ACC112 (cell line): ENCODE results near the gene OCA2.
"Not testable (repeated sequence)": the region's sequence is repeated elsewhere in the genome, so short reads cannot be mapped to it uniquely, and the experiment has no call there.

Experiments used
- H2AFZ ChIP-seq: fragments of 200-600 bp; sonication (generic); one replicate; pipeline ENCODE4 v1.6.0; 2017; ENCODE audit warnings: antibody characterized with exemption, low read length; ENCODE audit not compliant: unreplicated experiment
- H3K27ac ChIP-seq: fragments of 200-600 bp; sonication (generic); 2 replicates; pipeline ENCODE4 v1.5.1; 2014; ENCODE audit warnings: low read depth, mild to moderate bottlenecking, antibody characterized with exemption, low read length, moderate library complexity
- H3K27me3 ChIP-seq: fragments of 200-600 bp; sonication (generic); 2 replicates; pipeline ENCODE4 v1.6.1; 2014; ENCODE audit warnings: mild to moderate bottlenecking, antibody characterized with exemption, low read length, moderate library complexity, mixed read lengths; ENCODE audit not compliant: insufficient read depth
- H3K36me3 ChIP-seq: fragments of 200-600 bp; sonication (generic); 2 replicates; pipeline ENCODE4 v1.6.1; 2016; ENCODE audit warnings: mild to moderate bottlenecking, antibody characterized with exemption, low read length, moderate library complexity, mixed read lengths; ENCODE audit not compliant: insufficient read depth
- H3K4me1 ChIP-seq: fragments of 200-600 bp; sonication (generic); one replicate; pipeline ENCODE4 v1.6.1; 2016; ENCODE audit warnings: low read length, mixed read lengths; ENCODE audit not compliant: insufficient read depth, unreplicated experiment, control insufficient read depth
- H3K4me3 ChIP-seq: fragments of 200-600 bp; sonication (generic); 2 replicates; pipeline ENCODE4 v1.5.1; 2014; ENCODE audit warnings: mild to moderate bottlenecking, low read depth, low read length
- H3K79me2 ChIP-seq: fragments of 200-600 bp; sonication (generic); one replicate; pipeline ENCODE4 v1.6.0; 2016; ENCODE audit warnings: low read length; ENCODE audit not compliant: control insufficient read depth, unreplicated experiment, insufficient read depth

Gene OCA2

DNA sequence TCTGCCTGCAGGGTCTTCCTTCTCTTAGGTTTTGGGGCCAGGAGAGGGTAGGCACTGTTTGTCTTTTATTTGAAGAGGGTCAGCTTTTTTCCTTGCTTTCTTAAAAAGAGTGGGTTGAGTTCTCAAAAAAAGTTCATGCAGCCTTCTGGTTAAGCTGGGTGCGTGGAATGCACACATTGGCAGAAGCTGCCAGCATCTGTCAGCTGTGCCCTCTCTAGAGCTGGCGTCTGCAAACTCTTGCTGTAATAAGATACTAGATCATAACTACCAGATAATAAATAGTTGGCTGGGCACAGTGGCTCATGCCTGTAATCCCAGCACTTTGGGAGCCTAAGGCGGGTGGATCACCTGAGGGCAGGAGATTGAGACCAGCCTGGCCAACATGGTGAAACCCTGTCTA is 373.4 kb downstream of the OCA2 start:
- no peaks in the 10 kb centered on the region for H3K79me2 ChIP-seq
- H3K27me3 ChIP-seq: no peaks in the 10 kb centered on the region
- no peaks in the 10 kb centered on the region for H3K4me1 ChIP-seq

GRCh38 chr15:27723821-27724220 is 375.3 kb downstream of the OCA2 start:
- no peaks in the 10 kb centered on the region for H3K27me3 ChIP-seq
- H3K36me3 ChIP-seq: no peaks in the 10 kb centered on the region
- no peaks in the 10 kb centered on the region for H3K79me2 ChIP-seq
- no peak overlapping the region for H2AFZ ChIP-seq
- H3K27ac ChIP-seq: no peak overlapping the region
- H3K4me1 ChIP-seq: no peaks in the 10 kb centered on the region
- H3K4me3 ChIP-seq: no peak overlapping the region

More for the DNA sequence above, 373.4 kb downstream of the OCA2 start:
- Histone ChIP-seq H3K4me3 (no peak overlapping the region), H2AFZ (no peak overlapping the region), H3K36me3 (no peaks in the 10 kb centered on the region), H3K27ac (no peak overlapping the region)

- no peaks in the 10 kb centered on the region for H3K27me3 ChIP-seq
- H3K4me3 ChIP-seq: no peak overlapping the region
- H3K79me2 ChIP-seq: no peaks in the 10 kb centered on the region
- H3K27ac ChIP-seq: no peak overlapping the region
- no peaks in the 10 kb centered on the region for H3K4me1 ChIP-seq
- no peaks in the 10 kb centered on the region for H3K36me3 ChIP-seq
- no peak overlapping the region for H2AFZ ChIP-seq
Observed at GRCh38 chr15:27722102-27722501, 377.0 kb downstream of the OCA2 start.

DNA sequence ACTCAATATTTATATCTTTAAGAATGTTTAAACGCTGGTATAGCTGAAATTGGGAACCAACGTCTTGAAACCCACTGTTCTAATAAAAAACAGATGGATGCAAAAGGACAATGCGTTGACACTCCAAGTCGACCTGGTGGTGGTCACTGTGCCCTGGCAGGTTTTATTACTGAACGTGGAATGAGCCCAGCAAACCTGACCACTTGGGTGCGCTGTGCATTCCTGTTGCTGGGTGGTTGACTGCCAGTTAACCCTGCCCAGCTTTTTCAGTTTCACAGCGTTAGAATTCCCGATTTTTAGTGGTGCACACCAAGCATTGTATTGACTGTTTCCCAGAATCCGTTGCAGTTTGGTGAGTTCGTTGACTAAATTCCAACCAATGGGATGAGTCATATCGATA is 384.4 kb downstream of the OCA2 start:
- Histone ChIP-seq H3K4me1 (no peaks in the 10 kb centered on the region), H3K36me3 (no peaks in the 10 kb centered on the region), H3K4me3 (no peak overlapping the region), H3K79me2 (no peaks in the 10 kb centered on the region), H3K27ac (no peak overlapping the region), H3K27me3 (no peaks in the 10 kb centered on the region), H2AFZ (no peak overlapping the region)

- H2AFZ ChIP-seq, H3K27me3 ChIP-seq, H3K4me1 ChIP-seq, H3K27ac ChIP-seq, H3K4me3 ChIP-seq, H3K36me3 ChIP-seq, H3K79me2 ChIP-seq: not testable (repeated sequence)
Observed at GRCh38 chr15:27713850-27714249, 385.3 kb downstream of the OCA2 start.

- Histone ChIP-seq H3K27ac (no peak overlapping the region), H3K27me3 (no peaks in the 10 kb centered on the region), H3K79me2 (no peaks in the 10 kb centered on the region), H2AFZ (no peak overlapping the region), H3K4me3 (no peak overlapping the region), H3K36me3 (no peaks in the 10 kb centered on the region), H3K4me1 (no peaks in the 10 kb centered on the region)
Observed at GRCh38 chr15:27707257-27707656, 391.9 kb downstream of the OCA2 start.

DNA sequence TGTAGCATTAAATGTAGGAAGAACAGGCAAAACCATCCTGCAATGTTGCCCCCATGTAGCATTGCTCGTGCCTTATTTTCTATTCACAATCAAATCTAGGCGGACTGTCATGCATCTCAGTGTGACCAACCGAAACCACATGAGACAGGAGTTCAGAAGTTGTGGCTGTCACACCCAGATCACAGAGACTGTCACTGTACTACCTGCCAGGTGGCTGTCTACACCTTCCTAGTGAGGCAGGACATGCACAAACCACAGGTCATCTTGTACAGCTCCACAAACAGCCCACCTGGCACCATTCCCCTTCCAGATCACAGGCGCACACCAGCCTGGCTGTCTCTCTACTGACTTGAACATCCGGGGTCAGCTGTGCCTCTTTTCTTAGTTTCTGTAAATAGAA is 392.8 kb downstream of the OCA2 start:
- Histone ChIP-seq H3K27ac (no peak overlapping the region), H3K27me3 (no peaks in the 10 kb centered on the region), H3K36me3 (no peaks in the 10 kb centered on the region), H3K4me3 (no peak overlapping the region), H2AFZ (no peak overlapping the region), H3K4me1 (no peaks in the 10 kb centered on the region), H3K79me2 (no peaks in the 10 kb centered on the region)

- no peaks in the 10 kb centered on the region for H3K27me3 ChIP-seq
- H3K27ac ChIP-seq: no peak overlapping the region
- H3K4me1 ChIP-seq: no peaks in the 10 kb centered on the region
- no peak overlapping the region for H3K4me3 ChIP-seq
- H3K36me3 ChIP-seq: no peaks in the 10 kb centered on the region
- no peaks in the 10 kb centered on the region for H3K79me2 ChIP-seq
- H2AFZ ChIP-seq: no peak overlapping the region
Observed at GRCh38 chr15:27705056-27705455, 394.1 kb downstream of the OCA2 start.
